Stimulated activated CD4-positive, alpha-beta T cell treated with anti-CD3 and anti-CD28 coated beads, TNF-alpha, amount 100 ng/mL, for 1 hour (primary cell): ENCODE results near the gene C1orf159.

Experiments
- DNase-seq, 3 donors: peaks; one replicate each; pipeline ENCODE4 v3.0.0-alpha.2; 2020; ENCODE audit warnings: low read depth in 3 of 3, low spot score in 1 of 3

C1orf159 gene

GRCh38 chr1:1094981-1095380 lies 20.9 kb downstream of the C1orf159 start:
- DNase-seq, result no peak

DNA sequence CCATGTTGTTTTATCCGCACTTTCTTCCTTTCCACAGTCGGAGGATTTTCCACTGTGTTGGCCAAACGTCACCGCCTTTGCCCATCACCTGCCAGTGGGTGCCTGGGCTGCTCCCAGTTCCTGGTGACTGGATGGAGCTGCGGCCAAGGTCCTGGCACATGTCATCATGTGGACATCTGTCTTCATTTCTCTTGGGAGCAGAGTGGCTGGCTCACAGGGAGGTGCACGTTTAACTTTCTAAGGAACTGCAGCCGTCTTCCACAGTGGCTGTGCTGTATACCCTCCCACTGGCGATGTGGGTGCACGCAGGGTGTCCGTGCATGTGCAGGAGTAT lies 22.3 kb downstream of the C1orf159 start:
- DNase-seq, result no peak

GRCh38 chr1:1092894-1093609 lies 22.8 kb downstream of the C1orf159 start:
- DNase-seq, result no peak

- no peak for DNase-seq
These were observed 23.6 kb downstream of the C1orf159 start for GRCh38 chr1:1092149-1092855.

- DNase-seq, result no peak
These were observed 24.3 kb downstream of the C1orf159 start for GRCh38 chr1:1091344-1092148.

GRCh38 chr1:1090424-1091343 lies 25.2 kb downstream of the C1orf159 start:
- DNase-seq, result no peak

DNA sequence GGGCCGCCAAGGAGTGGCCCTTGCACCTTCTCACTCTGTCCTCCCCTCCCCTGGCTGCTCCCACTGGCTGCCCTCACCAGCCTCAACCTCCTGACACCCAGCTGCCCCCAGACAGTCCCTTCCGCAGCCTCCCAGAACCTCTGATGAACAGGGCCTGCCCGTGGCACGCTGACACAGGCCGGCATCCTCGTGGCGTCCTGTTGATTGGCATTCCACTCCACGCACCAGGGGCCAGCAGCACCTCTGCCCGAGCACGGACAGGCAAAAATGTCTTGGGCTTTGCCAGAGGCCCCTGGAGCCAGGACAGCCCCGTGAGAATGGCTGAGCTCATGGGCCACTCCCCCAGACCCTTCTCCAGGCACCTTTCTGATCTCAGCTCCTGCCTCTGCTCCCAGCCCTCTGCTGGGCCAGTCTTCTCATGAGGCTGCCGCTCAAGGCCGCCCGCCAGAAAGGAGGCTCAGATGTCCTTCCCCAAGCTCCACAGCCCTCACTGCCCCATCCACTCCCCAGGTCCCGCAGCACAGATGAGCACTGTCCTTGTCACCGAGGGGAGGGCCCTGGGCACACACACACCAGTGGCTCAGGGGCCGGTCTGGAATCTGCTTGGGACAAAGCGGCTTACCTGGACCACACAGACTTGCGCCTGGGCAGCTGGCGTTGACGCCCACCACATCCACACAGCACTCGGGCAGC lies 26.0 kb downstream of the C1orf159 start:
- no peak for DNase-seq

- DNase-seq, result no peak
These were observed 26.8 kb downstream of the C1orf159 start for GRCh38 chr1:1088801-1089680.

- DNase-seq, result no peak
These were observed 27.7 kb downstream of the C1orf159 start for GRCh38 chr1:1088029-1088800.

DNA sequence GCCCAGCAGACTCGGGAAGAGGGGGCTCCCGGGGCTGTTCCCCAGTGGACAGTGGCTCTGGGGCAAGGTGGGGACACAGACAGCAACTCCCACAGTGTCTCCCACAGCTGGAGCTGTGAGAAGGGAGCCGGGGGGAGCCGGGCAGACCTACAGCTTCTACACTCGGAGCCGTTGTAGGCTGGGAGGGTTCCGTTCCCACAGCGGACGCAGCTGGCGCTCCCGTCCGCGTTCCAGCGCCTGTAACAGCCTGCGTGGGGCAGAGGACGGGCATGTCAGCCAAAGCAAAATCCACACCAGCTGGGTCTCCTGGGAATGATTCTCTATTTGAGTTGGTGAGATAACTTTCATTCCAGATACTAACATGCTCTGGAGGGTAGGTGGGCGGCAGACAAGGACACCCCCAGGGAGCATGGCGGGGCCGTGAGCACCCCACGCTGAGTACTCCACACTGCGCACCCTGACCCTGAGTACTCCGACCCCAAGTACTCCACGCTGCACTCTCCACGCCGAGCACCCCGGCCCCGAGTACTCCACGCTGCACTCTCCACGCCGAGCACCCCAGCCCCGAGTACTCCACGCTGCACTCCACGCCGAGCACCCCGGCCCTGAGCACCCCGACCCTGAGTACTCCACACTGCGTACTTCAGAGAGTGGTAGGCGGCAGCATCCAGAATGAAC lies 28.4 kb downstream of the C1orf159 start:
- DNase-seq, result no peak

- no peak for DNase-seq
These were observed 29.0 kb downstream of the C1orf159 start for GRCh38 chr1:1086911-1087341.

GRCh38 chr1:1085911-1086841 lies 29.7 kb downstream of the C1orf159 start:
- no peak for DNase-seq

DNA sequence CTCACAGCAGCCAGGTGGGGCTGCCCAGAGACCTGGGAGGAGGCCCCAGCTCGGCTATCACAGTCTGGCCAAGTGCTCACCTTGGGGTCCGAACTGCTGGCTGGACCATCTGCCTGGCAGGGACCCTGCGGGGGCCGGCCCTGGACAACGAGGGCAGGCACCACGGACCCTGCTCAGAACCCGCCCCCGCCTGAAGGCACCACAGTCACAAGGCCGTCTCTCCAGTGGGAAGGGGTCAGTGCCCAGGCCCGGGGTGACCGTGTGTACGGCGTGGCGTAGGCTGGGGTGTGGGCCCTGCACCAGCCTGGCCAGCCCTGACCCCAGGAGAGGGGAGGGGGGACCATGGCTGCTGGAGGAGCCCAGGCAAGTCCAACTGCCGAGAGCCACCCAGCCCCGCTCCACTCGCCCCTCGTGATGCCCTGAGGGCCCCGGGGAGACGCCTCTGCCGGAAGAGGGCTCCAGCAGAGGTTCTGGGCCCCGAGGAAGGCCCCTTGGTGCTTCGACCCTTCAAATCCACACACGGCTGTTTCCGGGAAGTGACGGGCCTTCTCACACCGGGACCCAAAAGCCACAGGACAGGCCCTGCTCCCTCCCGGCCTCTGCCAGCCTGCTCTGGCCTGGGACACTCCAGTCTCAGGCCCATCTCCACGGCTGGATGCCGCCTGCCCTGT lies 30.6 kb downstream of the C1orf159 start:
- no peak for DNase-seq

DNA sequence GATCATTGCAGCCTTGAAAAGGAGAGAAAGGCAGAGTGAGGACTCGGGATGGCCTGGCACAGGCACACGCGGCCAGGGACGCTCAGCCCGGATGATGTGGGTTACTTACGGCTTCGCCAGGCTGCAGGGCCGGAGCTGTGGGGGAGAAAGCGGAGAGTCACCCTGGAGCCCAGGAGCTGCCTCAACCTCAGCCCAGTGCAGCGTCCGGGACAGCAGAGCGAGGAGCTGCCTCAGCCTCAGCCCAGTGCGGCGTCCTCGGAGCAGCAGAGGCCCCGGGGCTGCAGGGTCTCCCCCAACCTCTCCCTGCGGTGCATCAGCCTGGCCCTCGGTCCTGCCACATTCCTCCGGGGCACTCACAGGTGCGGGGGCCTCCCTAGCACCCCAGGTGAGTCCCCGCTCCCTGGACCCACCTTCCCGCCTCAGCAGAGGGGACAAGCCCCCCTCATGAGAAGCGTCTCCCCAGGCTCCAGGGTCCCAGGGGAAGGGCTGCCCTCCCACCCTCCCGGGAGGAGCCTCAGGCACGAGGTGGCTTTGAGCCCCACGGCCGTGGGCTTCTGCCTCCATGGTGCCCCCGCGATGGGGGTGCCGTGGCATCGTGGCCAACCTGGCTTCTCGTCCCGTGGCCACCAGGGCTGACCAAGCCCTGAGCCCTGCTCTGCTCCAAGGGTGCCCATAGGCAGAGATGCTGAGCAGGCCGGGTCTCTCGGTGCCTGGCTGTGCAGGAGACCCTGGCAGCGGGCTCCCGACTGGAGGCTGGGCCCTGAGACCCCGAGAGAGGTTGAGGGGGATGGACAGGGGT lies 31.3 kb downstream of the C1orf159 start:
- DNase-seq, result no peak
